WTC11 (cell line): ENCODE measurements around the gene ZSCAN16. TPM values are rescaled to one million over a fixed set of nuclear protein-coding genes. Genes with fewer than 3 reads are reported as not detected.
A peak's percentile ranks its signal among the peaks of the same experiment; 100 is the strongest.

Experiments
- ATAC-seq: fragments of 200-7000 bp; cut with Tn5 transposase; 2 replicates; pipeline ENCODE4 v1.10.0; 2021; ENCODE audit warnings: mild to moderate bottlenecking, moderate library complexity
- CTCF ChIA-PET: fragments of 300-600 bp; sonication (Branson Sonifier 250); formaldehyde crosslinking; loops from one replicate; lab custom pipeline; 2021; ENCODE audit warnings: antibody characterized with exemption; lab: Charles Lee
- POLR2A ChIA-PET: fragments of 350-600 bp; sonication (Branson Sonifier 250); formaldehyde crosslinking; loops from one replicate; lab custom pipeline; 2021; ENCODE audit warnings: antibody characterized with exemption; lab: Charles Lee
- DNase-seq: peaks from one replicate; pipeline ENCODE4 v3.0.0; 2021; ENCODE audit warnings: low spot score
- H3K27ac Mint-ChIP-seq: 2 replicates; pipeline ENCODE4 v1.8.0; 2021; ENCODE audit warnings: mixed read lengths
- H3K27me3 Mint-ChIP-seq: 2 replicates; pipeline ENCODE4 v1.8.0; 2021; ENCODE audit warnings: low read depth, mild to moderate bottlenecking, moderate library complexity, mixed read lengths
- H3K36me3 Mint-ChIP-seq: 2 replicates; pipeline ENCODE4 v1.8.0; 2021; ENCODE audit warnings: mixed read lengths
- H3K4me1 Mint-ChIP-seq: 2 replicates; pipeline ENCODE4 v1.8.0; 2022; ENCODE audit warnings: mixed read lengths
- H3K4me3 Mint-ChIP-seq: 2 replicates; pipeline ENCODE4 v1.8.0; 2021; ENCODE audit warnings: mild to moderate bottlenecking, moderate library complexity, mixed read lengths
- H3K9me3 Mint-ChIP-seq: 2 replicates; pipeline ENCODE4 v1.8.0; 2021; ENCODE audit warnings: mixed read lengths
- EMX1 ChIP-seq: fragments of 250-450 bp; sonication (Bioruptor Pico); IDR thresholded peaks from 2 replicates; pipeline ENCODE4 v1.8.0; 2021; ENCODE audit warnings: mild to moderate bottlenecking
- ESRRA ChIP-seq: sonication (generic); formaldehyde crosslinking; IDR thresholded peaks from 2 replicates; pipeline ENCODE4 v1.8.1; 2022; ENCODE audit warnings: mild to moderate bottlenecking, missing genetic modification reagents, borderline replicate concordance
- GABPB1 ChIP-seq: sonication (generic); formaldehyde crosslinking; IDR thresholded peaks from 2 replicates; pipeline ENCODE4 v1.8.1; 2023; ENCODE audit warnings: mild to moderate bottlenecking, missing genetic modification reagents
- KAT7 ChIP-seq: sonication (generic); formaldehyde crosslinking; IDR thresholded peaks from 2 replicates; pipeline ENCODE4 v1.8.1; 2023; ENCODE audit warnings: missing genetic modification reagents, mild to moderate bottlenecking, borderline replicate concordance
- MYBL2 ChIP-seq: sonication (generic); formaldehyde crosslinking; IDR thresholded peaks from 2 replicates; pipeline ENCODE4 v1.8.1; 2023; ENCODE audit warnings: mild to moderate bottlenecking, moderate library complexity, missing genetic modification reagents
- NFYB ChIP-seq: sonication (generic); formaldehyde crosslinking; conservative IDR thresholded peaks from 2 replicates; pipeline ENCODE4 v1.8.0; 2022; ENCODE audit warnings: low read depth, missing genetic modification reagents
- NR3C1 ChIP-seq: sonication (generic); formaldehyde crosslinking; conservative IDR thresholded peaks from 2 replicates; pipeline ENCODE4 v1.8.1; 2023; ENCODE audit warnings: low read depth, mild to moderate bottlenecking, missing genetic modification reagents
- TEAD1 ChIP-seq: sonication (generic); formaldehyde crosslinking; IDR thresholded peaks from 2 replicates; pipeline ENCODE4 v1.8.0; 2022; ENCODE audit warnings: mild to moderate bottlenecking, missing genetic modification reagents
- TEAD4 ChIP-seq: sonication (generic); formaldehyde crosslinking; IDR thresholded peaks from 2 replicates; pipeline ENCODE4 v1.8.0; 2022; ENCODE audit warnings: mild to moderate bottlenecking, missing genetic modification reagents
- ZNF263 ChIP-seq: sonication (generic); formaldehyde crosslinking; IDR thresholded peaks from 2 replicates; pipeline ENCODE4 v1.8.1; 2022; ENCODE audit warnings: low read depth, mild to moderate bottlenecking, moderate library complexity, missing genetic modification reagents
- ZNF396 ChIP-seq: fragments of 250-450 bp; sonication (Bioruptor Pico); IDR thresholded peaks from 2 replicates; pipeline ENCODE4 v1.8.0; 2021; ENCODE audit warnings: mild to moderate bottlenecking, moderate library complexity, borderline replicate concordance
- ZNF416 ChIP-seq: fragments of 250-450 bp; sonication (Bioruptor Pico); IDR thresholded peaks from 2 replicates; pipeline ENCODE4 v1.9.0; 2021; ENCODE audit warnings: mild to moderate bottlenecking, inconsistent platforms
- total RNA-seq: library from RNA; stranded (reverse); gene quantifications from 3 replicates; pipeline ENCODE4 v1.2.3, GENCODE V29; 2021
- TF ChIP-seq, protein P1 (sequence below): sonication (generic); formaldehyde crosslinking; IDR thresholded peaks from 2 replicates; pipeline ENCODE4 v1.8.1; 2023; ENCODE audit warnings: mild to moderate bottlenecking, moderate library complexity, missing genetic modification reagents
- TF ChIP-seq, protein P2 (sequence below): sonication (generic); formaldehyde crosslinking; IDR thresholded peaks from 2 replicates; pipeline ENCODE4 v1.8.0; 2022; ENCODE audit warnings: mild to moderate bottlenecking, missing genetic modification reagents
- TF ChIP-seq, protein P3 (sequence below): fragments of 250-450 bp; sonication (Bioruptor Pico); IDR thresholded peaks from 2 replicates; pipeline ENCODE4 v1.9.0; 2021; ENCODE audit warnings: mild to moderate bottlenecking
- TF ChIP-seq, protein P4 (sequence below): sonication (generic); formaldehyde crosslinking; IDR thresholded peaks from 2 replicates; pipeline ENCODE4 v1.8.0; 2022; ENCODE audit warnings: missing genetic modification reagents

The ZSCAN16 gene
- total RNA-seq, 1 experiment from 2014 or later: 7.1 TPM

DNA sequence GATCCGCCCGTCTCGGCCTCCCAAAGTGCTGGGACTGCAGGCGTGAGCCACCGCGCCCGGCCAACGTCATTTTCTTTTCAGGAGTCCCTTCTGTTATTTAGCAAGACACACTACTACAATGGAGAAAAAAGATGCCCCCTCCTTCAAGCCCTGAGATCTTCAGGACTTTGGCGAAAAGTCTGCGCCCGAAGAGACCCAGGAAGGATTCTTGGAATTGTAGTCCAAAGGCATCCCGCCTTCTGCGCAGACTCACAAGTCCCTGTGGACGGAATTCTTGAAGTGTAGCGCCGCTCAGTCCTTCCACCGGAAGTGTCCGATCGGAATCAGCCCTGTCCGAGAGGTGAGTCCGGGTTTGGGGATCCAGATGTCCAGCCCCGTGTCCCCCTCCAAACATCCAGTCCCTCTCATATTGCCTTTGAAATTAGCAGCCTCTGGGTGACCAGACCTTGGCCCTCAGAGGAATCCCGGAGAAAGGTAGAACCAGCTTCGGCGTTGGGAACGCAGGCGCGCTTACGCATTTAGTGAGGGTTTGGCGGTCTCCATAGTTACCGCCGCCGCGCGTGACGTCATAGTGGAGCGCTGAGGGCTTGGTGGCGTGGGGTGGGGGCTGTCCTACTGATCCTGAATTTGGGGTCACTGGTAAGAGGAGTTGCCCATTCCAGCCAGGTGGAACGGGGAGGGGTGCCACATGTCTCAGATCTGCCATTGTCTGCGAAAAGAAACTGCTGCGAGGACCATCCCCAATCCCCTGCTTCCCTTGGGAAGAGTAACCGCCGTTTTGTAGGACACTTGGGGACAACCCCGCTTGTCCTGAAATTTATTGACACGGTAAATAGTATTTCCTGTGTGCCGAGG lies 43.6 kb upstream of the ZSCAN16 start (continued):
- TF ChIP-seq, protein P1, sequence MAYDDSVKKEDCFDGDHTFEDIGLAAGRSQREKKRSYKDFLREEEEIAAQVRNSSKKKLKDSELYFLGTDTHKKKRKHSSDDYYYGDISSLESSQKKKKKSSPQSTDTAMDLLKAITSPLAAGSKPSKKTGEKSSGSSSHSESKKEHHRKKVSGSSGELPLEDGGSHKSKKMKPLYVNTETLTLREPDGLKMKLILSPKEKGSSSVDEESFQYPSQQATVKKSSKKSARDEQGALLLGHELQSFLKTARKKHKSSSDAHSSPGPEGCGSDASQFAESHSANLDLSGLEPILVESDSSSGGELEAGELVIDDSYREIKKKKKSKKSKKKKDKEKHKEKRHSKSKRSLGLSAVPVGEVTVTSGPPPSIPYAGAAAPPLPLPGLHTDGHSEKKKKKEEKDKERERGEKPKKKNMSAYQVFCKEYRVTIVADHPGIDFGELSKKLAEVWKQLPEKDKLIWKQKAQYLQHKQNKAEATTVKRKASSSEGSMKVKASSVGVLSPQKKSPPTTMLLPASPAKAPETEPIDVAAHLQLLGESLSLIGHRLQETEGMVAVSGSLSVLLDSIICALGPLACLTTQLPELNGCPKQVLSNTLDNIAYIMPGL (CRISPR knock-in tag): no peak
- TF ChIP-seq ZNF396: no peak
- TF ChIP-seq ZNF416 (CRISPR knock-in tag): no peak
- TF ChIP-seq GABPB1: peak; percentile 98
- peak; percentile 42; the same call in 1 of the 2 replicates for TF ChIP-seq ESRRA (CRISPR knock-in tag)
- TF ChIP-seq TEAD1 (CRISPR knock-in tag): peak; percentile 86
- TF ChIP-seq NFYB: no peak
- TF ChIP-seq EMX1 (CRISPR knock-in tag): no peak
- TF ChIP-seq, protein P2, sequence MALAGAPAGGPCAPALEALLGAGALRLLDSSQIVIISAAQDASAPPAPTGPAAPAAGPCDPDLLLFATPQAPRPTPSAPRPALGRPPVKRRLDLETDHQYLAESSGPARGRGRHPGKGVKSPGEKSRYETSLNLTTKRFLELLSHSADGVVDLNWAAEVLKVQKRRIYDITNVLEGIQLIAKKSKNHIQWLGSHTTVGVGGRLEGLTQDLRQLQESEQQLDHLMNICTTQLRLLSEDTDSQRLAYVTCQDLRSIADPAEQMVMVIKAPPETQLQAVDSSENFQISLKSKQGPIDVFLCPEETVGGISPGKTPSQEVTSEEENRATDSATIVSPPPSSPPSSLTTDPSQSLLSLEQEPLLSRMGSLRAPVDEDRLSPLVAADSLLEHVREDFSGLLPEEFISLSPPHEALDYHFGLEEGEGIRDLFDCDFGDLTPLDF (CRISPR knock-in tag): no peak
- peak; percentile 65; the same call in 1 of the 2 replicates for TF ChIP-seq MYBL2 (CRISPR knock-in tag)
- TF ChIP-seq, protein P3, sequence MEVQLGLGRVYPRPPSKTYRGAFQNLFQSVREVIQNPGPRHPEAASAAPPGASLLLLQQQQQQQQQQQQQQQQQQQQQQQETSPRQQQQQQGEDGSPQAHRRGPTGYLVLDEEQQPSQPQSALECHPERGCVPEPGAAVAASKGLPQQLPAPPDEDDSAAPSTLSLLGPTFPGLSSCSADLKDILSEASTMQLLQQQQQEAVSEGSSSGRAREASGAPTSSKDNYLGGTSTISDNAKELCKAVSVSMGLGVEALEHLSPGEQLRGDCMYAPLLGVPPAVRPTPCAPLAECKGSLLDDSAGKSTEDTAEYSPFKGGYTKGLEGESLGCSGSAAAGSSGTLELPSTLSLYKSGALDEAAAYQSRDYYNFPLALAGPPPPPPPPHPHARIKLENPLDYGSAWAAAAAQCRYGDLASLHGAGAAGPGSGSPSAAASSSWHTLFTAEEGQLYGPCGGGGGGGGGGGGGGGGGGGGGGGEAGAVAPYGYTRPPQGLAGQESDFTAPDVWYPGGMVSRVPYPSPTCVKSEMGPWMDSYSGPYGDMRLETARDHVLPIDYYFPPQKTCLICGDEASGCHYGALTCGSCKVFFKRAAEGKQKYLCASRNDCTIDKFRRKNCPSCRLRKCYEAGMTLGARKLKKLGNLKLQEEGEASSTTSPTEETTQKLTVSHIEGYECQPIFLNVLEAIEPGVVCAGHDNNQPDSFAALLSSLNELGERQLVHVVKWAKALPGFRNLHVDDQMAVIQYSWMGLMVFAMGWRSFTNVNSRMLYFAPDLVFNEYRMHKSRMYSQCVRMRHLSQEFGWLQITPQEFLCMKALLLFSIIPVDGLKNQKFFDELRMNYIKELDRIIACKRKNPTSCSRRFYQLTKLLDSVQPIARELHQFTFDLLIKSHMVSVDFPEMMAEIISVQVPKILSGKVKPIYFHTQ (CRISPR knock-in tag): 0 out of 2 replicates have a peak, but pooled peaks have one; percentile 70

DNA sequence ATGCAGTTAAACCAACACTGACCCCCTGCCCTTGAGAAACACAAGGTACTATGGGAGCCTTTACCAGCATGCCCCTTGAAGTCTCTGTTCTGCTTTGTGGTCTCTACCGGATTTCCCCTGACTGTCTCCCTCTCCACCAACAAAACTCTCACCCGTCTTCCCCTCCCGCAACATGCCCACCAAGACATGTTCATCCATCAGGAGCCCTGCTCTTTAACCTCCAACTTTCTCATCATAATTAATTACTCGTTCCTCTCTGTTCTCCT lies 43.0 kb upstream of the ZSCAN16 start:
- H3K27me3 Mint-ChIP-seq: no peaks in the 10 kb centered on the region
- H3K9me3 Mint-ChIP-seq: peaks cover 14% of the 10 kb centered on the region
- ChIA-PET POLR2A (no interaction called here), CTCF (no interaction called here)
- peak overlapping the region; percentile 98 for H3K27ac Mint-ChIP-seq
- H3K36me3 Mint-ChIP-seq: peaks cover 39% of the 10 kb centered on the region
- H3K4me1 Mint-ChIP-seq: peaks cover 8% of the 10 kb centered on the region
- peak; percentile 3; the same call in 1 of the 2 replicates for ATAC-seq
- TF ChIP-seq KAT7 (CRISPR knock-in tag): no peak
- H3K4me3 Mint-ChIP-seq: peak overlapping the region; percentile 98
- no peak for DNase-seq

DNA sequence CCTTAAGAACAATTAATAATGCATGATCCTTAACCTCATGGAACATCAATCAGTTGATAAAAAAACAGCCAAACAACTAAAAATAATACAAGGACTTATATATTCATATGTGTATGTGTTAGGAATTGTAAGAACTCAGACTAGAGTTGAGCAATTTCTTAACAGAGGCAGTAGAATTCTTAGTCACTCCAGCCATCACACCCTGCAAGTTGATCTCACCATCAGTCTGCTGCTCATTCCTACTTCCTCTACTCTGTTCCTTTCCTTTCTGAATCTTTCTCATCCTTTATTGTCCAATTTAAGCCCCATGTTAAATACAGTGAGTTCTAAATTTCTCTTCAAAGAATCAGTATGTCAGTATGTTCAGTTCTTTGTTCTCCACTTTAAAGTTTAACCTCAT lies 41.5 kb upstream of the ZSCAN16 start:
- ChIA-PET POLR2A (no interaction called here), CTCF (no interaction called here)
- TF ChIP-seq KAT7 (CRISPR knock-in tag) (no peak), TEAD4 (CRISPR knock-in tag) (no peak)
- H3K27ac Mint-ChIP-seq: no peak overlapping the region
- H3K27me3 Mint-ChIP-seq: no peaks in the 10 kb centered on the region
- ATAC-seq: no peak
- H3K36me3 Mint-ChIP-seq: peaks cover 54% of the 10 kb centered on the region
- H3K9me3 Mint-ChIP-seq: peaks cover 23% of the 10 kb centered on the region
- DNase-seq: no peak
- H3K4me3 Mint-ChIP-seq: peak overlapping the region; percentile 20; the same call in 1 of the 2 replicates
- H3K4me1 Mint-ChIP-seq: peaks cover 8% of the 10 kb centered on the region

DNA sequence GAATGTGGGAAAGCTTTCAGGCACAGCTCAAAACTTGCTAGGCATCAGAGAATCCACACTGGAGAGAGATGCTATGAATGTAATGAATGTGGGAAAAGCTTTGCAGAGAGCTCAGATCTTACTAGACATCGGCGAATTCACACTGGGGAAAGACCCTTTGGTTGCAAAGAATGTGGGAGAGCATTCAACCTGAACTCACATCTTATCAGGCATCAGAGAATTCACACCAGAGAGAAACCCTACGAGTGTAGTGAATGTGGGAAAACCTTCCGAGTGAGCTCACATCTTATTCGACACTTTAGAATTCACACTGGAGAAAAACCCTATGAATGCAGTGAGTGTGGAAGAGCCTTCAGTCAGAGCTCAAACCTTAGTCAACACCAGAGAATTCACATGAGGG lies 35.4 kb upstream of the ZSCAN16 start:
- DNase-seq: no peak
- ChIA-PET POLR2A (no interaction called here), CTCF (no interaction called here)
- Mint-ChIP-seq H3K36me3 (peaks cover 67% of the 10 kb centered on the region), H3K4me3 (no peak overlapping the region), H3K4me1 (no peaks in the 10 kb centered on the region), H3K9me3 (peaks cover 36% of the 10 kb centered on the region), H3K27me3 (no peaks in the 10 kb centered on the region), H3K27ac (no peak overlapping the region)
- ATAC-seq: no peak
- TF ChIP-seq, protein P3 (CRISPR knock-in tag): no peak
- TF ChIP-seq, protein P4, sequence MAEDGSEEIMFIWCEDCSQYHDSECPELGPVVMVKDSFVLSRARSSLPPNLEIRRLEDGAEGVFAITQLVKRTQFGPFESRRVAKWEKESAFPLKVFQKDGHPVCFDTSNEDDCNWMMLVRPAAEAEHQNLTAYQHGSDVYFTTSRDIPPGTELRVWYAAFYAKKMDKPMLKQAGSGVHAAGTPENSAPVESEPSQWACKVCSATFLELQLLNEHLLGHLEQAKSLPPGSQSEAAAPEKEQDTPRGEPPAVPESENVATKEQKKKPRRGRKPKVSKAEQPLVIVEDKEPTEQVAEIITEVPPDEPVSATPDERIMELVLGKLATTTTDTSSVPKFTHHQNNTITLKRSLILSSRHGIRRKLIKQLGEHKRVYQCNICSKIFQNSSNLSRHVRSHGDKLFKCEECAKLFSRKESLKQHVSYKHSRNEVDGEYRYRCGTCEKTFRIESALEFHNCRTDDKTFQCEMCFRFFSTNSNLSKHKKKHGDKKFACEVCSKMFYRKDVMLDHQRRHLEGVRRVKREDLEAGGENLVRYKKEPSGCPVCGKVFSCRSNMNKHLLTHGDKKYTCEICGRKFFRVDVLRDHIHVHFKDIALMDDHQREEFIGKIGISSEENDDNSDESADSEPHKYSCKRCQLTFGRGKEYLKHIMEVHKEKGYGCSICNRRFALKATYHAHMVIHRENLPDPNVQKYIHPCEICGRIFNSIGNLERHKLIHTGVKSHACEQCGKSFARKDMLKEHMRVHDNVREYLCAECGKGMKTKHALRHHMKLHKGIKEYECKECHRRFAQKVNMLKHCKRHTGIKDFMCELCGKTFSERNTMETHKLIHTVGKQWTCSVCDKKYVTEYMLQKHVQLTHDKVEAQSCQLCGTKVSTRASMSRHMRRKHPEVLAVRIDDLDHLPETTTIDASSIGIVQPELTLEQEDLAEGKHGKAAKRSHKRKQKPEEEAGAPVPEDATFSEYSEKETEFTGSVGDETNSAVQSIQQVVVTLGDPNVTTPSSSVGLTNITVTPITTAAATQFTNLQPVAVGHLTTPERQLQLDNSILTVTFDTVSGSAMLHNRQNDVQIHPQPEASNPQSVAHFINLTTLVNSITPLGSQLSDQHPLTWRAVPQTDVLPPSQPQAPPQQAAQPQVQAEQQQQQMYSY (CRISPR knock-in tag): no peak
- no peak for TF ChIP-seq ZNF263 (CRISPR knock-in tag)
- TF ChIP-seq NR3C1 (CRISPR knock-in tag): no peak
